Activated CD8-positive, alpha-beta memory T cell treated with anti-CD3 and anti-CD28 coated beads, Interleukin-2, amount 50 U/mL, for 24 hours (primary cell): Measurements from ENCODE around the gene LAMA3.
A peak's percentile ranks its signal among the peaks of the same experiment; 100 is the strongest.

Experiments used
- DNase-seq: peaks from one replicate; pipeline ENCODE4 v3.0.0-alpha.2; 2020; ENCODE audit errors: extremely low read depth

The LAMA3 gene

DNA sequence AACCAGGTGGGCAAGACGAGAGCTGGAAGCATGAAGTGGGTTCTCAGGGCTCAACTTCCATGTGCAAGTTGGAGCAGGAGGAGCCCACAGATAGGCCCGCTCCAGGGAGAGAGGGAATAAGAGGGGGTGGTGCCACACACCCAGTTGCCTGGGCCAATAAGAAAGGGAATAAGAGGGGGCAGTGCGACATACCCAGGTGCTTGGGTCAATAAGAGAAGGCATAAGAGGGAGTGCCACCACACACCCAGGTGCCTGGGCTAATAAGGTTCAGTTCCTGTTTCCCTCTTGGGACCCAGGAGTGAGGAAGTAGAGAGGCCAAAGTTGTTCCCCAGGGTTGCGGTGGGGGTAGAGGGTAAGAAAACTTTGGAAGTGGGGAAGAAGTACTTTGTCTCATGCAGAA, 127.5 kb downstream of the LAMA3 start:
- DNase-seq, result no peak

DNA sequence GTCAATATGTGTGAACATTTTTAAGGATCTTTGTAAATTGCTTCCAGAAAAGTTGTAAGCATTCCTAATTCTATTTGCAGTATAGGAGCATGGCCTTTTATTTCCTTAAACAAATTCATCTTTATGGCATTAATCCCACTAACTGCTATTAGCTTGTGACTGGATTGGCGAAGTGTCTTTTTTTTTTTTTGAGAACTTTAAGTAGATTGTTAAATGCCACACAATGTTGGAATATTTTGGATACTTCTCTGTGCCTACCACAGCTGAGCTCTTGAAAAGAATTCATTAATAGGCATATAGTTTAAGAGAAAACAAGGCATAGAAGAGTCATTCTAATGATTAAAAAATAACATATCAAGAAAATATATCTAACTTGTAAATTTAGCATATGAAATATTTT, 129.7 kb downstream of the LAMA3 start:
- DNase-seq, result no peak

DNA sequence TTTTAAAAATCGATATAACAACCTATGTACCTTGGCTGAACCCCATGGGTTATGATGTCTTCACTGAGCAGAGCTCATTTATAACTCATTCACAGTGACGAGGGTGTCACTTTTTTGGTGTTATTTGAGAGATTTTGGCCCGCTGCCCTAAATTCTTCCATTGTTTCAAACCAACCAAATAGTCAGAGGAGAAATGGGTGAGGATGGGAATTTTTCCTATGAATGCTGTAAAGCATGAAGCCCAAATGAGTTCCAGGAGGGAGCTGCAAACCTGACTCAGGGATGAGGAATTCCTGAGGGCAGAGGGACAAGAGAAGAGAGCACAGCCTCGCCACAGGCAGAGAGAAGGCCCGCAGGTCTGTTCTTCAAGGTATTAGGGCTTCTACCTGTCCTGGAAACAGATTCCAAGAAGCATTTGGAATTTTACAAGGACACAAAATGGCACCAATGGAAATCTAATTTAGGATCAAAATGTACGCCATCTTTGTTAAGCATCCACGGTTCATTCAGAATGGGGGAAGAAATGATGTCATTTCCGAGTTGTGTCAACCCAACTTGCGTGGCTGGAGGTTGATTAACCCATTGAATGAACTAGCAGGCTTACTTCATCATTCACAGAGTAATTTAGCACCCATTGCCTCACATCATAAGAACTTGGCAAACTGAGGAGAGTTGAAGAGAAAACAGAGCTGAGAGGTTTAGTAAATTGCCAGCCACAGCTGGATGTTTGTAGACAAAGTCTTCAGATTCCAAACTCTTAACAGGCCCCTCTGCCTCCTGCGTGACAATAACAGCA, 133.5 kb downstream of the LAMA3 start:
- DNase-seq, result no peak

DNA sequence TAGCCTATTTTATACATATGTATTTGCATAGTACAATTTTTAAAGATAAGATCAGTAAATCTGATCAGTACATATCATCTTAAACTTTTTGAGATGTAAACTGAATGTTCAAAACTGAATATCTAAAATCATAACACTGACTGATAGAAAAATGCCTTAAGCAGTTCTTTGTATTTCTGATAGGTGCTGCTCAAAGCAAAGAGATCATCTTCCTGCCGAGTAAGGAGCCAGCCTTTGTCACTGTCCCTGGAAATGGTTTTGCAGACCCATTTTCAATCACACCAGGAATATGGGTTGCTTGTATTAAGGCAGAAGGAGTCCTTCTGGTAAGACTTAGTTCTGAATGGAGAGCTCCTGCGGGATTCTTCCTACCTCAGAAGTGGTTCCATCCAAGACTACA, 135.0 kb downstream of the LAMA3 start:
- DNase-seq, result no peak

DNA sequence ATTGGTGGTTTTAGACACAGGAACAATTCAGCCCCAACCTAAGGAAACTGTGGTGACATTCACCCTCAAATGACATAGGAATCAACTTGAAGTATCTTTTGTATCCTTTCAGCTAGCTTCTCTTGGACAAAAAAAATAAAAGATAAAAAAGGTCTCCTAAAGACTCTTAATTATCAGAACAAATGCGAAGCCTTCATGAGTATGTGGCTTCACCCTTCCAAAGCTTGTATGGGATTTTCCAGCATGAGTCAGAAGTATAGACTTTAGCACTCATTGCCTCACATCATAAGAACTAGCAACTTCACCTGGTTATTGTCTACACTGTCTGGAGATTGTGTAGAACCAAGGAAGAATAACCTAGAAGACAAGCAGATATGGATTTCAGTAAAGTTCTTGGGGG, 135.4 kb downstream of the LAMA3 start:
- no peak for DNase-seq

DNA sequence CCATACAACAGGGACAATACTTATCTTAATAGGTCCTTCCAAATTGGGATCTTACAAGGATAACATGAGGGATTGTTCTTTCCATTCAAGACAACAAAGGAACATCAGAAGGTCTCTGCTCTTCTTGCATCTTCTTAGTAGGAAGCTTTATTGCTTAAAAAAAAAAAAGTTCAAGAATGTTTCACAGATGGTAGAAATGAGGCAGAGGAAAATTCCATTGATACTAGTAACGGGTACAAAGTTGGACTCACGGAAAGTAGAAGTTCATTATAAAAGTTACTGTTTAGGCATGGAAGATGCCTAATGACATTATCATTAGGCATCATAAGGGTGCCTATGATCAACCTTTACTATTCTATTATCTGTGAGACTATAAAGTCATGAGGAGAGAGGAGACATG, 136.2 kb downstream of the LAMA3 start:
- no peak for DNase-seq

DNA sequence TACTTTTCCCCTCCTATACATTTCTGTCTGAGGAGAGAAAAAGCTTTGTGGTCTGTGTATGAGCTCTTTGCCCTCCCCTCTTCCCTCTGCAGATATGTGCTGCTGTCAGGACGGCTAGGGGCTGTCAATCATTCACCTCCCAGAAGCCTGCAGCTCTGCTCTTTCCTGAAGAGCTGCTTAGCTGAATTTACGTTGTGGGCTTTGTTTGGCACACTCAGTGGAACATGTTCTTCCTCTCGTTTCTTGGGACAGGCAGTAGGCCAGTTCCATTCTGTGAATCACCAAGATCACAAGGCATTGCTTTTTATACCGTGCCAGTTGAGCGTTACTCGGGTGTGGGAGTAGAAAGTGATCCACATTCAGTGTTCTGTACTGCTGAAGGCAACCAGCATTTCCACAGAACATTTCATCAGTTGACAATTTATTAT, 136.7 kb downstream of the LAMA3 start:
- DNase-seq, result no peak

DNA sequence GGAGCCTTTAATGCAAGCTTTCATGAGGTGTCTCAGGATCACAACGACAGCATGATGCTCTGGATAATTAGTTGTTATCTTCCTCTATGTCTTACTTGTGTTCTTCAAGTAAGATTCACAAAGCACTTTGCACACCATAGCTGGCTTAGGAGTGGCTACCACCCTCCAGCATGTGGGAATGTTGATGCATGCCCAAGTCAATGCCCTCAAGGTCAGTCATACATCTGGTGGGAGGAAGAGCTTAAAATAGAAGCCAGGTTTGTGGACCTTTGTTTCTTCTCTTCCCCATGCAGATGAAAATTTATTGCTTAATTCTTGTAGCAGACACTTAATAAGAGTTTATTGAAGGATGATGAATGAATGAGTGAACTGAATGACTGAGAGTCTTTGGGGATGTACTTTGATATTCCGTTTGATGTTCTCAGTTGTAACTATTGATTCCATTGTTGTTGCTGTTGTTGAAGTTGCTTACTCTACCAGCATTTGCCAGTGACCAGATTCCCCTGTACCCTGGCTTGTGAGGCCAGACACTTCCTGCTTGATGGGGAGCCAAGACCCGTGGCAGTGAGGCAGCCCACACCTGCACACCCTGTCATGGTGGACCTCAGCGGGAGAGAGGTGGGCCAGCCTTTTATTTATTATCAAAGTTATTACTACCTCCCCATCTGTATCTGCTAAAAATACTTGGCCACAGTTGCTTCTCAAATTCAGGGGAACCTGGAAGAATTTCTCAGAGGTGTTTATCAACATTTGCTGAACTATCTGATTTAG, 137.8 kb downstream of the LAMA3 start:
- DNase-seq, result no peak

DNA sequence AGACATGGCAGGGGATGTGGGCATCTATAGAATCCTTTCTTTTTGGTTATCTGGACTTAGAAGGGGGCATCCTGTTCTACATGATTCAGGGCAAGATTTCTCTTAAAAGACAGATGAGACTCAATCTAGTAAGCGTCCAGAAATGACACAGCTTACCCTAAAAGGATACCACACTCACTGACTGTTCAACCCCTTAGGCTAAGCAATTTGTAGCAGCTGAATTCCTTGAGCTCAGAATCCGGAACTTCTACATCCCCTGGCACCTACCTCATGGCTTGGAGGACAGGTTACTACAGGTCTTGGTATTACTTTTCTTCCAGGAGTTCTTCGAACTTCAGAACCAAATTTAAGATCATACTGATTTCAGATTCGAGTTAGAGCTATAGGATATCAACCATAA, 138.4 kb downstream of the LAMA3 start:
- DNase-seq, result no peak

DNA sequence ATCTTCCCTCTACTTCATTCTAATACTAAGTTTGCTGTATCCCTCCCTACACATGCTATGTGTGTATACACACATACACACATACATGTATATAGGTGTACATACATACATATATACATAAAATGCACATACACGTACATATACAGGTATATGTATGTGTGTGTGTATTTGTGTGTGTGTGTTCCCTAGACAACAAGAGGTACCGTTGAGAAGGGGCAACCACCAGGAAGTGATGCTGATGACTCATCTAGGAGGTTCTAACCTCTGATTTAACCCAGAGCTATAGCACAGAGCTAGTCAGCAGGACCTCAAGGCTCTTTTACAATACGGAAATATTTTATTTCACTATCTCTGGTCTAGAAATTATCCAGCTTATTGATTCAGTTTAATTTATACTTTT, 139.2 kb downstream of the LAMA3 start:
- peak; percentile 7 for DNase-seq

DNA sequence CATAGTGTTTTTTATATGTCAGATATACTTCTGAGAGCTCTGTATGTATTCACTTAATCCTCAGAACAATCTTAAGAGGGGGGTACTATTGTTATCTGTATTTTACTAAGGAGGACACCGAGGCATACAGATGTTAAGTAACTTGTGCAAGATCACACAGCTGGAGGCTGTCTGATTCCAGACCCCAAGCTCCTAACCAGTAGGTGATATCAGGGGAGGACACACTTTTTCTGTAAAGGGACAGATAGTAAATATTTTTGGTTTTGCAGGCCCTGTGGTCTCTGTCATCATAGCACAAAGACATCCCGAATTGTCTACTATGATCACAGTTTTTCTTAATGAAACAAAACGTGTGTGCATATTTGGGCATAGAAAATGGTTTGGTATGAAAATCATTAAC, 143.7 kb downstream of the LAMA3 start:
- no peak for DNase-seq

DNA sequence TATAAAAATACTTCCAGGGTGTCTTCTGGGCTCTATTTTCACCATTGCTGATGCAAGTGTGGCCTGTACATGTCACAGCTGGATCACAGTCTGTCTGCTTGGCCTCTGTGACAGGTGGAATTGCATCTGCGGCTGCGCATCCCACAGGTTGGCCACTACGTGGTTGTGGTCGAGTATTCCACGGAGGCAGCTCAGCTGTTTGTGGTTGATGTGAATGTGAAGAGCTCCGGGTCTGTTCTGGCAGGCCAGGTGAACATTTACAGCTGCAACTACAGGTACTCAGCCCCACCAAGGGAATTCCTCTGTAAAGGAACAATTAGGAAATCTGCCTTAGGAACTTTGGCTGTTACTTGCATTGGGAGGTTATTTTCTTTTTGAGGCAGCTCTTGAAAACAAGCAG, 144.5 kb downstream of the LAMA3 start:
- DNase-seq, result no peak

DNA sequence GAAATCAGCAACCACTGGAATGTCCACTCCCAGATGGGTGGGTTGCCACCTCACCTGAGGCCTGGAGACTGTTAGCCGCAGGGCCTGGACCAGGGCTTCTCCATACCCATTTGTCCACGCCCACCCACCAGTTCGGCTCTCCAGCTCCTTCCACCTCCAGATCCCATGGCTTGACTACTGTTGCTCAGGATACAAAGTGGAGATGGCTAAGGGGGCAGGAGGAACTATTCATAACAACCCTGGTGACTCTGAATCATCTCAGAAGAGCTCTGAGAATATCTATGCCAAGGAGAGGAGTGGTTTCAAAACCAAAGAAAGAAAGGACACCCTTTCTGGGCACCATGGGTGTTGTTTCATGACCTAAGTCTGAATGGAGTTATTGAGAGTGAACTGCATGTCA, 145.8 kb downstream of the LAMA3 start:
- no peak for DNase-seq

DNA sequence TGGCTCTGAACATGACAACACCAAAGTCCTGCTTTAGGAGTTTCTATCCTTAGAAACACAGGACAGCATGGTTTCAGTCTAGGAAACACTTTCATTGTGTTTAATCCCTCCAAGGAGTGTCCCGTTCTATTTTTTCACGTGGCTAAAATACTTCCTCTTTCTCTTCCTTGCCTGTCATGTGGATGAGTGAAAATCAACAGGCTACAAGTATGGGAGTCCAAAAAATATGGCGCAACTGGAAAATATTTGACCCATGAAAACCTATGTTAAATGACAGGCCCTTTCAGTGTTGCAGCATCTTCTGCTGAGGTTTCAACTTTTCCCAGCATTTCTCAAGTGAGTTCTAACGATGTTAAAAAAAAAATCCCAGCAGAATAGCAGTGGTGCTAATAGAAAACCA, 146.3 kb downstream of the LAMA3 start:
- DNase-seq, result no peak

DNA sequence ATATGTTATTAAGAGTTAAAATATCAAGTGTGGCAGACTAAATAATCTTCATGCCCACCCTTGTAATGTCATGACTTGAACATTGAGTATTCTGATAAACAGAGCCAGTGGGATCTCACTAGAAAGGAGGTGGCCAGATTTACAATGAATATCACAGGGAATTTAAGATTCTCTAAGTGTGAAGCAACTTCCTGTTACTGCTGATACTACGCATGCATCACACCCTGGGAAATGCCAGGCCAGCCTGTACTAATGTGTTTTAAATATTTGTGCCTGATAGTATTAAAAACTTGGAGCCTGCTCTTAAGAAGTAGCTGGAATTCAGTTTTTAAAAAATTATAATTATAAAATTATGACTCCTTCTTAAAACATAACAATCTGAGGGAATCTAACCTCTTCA, 148.3 kb downstream of the LAMA3 start:
- no peak for DNase-seq

DNA sequence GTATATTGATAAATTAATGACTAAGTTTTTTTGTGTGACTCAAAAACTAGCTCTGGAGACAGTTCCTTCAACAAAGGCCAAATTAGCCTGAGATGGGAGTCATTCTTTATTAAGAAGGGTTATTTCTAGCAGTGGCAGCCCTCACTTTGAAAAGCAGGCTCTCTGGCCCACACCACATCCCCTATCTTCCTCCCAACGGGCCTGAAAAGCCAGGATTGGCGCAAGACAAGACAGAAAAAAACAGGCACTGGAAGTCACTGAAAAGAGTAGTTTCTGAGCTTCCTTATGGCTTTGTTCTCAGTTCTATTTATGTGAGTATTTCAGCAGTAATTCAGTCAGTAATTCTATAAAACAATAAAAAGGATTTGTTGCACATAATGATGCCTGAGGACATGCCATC, 149.0 kb downstream of the LAMA3 start:
- no peak for DNase-seq

DNA sequence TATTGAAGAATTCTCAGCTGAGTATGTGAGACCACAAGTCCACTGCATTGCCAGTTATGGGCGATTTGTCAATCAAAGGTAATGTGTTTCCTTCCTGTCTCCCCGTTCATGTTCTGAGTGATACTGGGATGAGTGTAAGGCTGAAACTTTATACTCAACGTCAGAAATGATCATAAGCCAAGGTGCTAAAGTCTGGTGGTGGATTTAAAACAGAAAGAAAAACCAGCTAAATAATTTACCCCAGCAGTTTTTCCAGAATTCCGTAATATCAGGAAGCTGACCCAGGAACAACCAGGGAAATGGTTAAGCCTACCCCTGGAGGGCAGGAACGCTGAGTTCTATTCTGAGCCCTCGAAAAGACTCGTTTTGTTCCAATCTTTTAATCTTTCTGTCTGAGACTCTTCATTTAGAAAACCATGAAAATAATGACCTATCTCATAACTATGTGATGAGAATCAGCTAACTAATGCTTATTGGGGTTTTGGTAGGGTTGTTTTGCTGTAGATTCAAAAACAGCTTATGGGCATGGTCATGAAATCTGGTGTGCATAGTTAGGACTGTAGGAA, 149.6 kb downstream of the LAMA3 start:
- no peak for DNase-seq

DNA sequence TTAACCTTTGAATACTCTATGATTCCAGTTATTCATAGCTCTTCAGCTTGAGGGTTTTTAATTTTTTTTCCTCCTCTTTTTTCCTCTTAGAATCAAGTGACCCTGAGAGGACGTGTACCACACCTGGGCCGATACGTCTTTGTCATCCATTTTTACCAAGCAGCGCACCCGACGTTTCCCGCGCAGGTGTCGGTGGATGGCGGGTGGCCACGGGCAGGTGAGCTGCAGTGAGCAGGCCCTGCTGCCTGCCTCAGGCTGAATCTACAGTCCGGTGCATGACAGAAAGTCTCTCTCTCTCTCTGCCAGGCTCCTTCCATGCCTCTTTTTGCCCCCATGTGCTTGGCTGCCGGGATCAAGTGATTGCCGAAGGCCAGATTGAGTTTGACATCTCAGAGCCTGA, 153.1 kb downstream of the LAMA3 start:
- DNase-seq, result no peak

DNA sequence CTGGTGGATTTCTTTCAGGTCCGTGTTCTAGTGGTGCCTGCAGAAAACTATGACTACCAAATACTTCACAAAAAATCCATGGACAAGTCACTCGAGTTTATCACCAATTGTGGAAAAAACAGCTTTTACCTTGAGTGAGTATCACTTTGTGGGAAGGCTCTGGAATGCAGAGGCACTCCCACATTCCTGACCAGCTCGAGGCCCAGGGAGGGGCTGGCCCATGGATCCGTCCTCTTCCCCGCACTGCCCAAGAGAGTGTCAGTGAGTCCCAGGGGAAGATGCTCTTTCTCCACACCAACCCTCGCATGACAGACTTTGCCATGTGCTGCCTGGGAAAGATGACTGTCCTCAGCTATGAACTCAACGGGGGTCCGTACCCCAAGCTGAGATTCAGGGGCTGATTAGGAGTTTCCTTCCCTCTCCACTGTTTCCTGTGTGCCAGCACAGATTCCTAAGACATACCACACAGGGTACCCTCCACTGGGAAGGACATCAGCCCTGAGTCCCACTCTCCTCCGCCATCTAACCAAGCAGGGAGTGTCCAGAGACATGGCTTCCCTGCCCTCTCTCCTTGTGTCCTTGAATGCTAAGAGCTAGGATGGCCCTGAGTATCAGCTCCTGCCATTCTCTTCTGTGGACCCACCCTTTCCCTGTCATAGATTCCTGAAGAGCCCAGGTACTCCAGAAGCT, 155.9 kb downstream of the LAMA3 start:
- DNase-seq, result no peak

DNA sequence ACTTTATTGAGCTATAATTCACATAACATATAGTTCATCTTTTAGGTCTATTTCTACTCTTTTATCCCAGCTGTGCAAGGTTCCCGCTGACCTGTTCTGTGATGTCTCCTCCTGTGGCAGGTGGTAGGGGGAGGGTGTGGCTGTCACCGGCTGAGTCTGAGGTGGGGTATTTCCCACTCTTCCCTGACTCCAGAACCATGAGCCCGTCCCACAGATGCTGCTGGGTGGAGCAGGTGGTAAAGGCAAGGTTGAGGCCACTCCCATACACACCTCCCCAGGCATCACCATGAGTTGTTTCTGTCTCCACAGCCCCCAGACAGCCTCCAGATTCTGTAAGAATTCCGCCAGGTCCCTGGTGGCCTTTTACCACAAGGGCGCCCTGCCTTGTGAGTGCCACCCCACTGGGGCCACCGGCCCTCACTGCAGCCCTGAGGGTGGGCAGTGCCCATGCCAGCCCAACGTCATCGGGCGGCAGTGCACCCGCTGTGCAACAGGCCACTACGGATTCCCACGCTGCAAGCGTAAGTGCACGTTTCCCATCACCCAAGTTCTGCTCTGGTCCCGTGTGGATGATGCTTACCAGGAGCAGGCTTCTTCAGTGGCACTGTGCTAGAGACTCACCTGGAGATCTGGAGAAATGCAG, 156.9 kb downstream of the LAMA3 start:
- no peak for DNase-seq

DNA sequence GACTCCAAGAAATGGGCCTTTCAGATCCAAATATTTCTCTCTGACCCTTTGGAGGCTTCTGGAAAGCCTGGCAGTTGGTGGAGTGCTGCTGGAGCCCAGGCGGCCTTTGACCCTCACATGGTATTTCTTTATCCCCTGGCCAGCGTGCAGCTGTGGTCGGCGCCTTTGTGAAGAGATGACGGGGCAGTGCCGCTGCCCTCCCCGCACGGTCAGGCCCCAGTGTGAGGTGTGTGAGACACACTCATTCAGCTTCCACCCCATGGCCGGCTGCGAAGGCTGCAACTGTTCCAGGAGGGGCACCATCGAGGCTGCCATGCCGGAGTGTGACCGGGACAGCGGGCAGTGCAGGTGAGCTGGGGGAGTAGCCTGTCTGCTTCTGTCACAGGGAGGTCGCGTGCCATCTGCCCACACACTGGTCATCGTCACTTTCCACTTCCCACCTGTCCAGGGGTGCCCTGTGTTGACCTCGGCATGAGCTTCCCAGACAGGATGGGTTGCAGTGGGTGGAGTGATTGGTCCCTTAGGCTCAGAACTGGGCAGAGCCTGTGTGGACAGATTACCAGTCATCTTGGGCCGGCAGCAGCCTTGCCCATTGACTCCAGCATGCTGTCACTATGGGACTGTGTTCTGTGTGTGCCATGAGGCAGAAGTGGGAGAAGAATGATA, 158.2 kb downstream of the LAMA3 start:
- DNase-seq, result no peak
